Left ventricle myocardium inferior (tissue), 1 donor: ENCODE results near the gene THRAP3. TPM values are rescaled to one million over a fixed set of nuclear protein-coding genes. Genes with fewer than 3 reads are reported as not detected.

Source experiments
- DNase-seq: peaks from one replicate; pipeline ENCODE4 v3.0.0-alpha.2; 2020
- H3K27ac ChIP-seq: fragments of 200-600 bp; replicated peaks from 2 replicates; pipeline ENCODE4 v1.8.0; 2021
- H3K27me3 ChIP-seq: fragments of 200-600 bp; 2 replicates; pipeline ENCODE4 v1.8.0; 2021; ENCODE audit warnings: low read depth
- H3K36me3 ChIP-seq: fragments of 200-600 bp; 2 replicates; pipeline ENCODE4 v1.8.0; 2021
- H3K4me1 ChIP-seq: fragments of 200-600 bp; 2 replicates; pipeline ENCODE4 v1.8.0; 2021
- H3K4me3 ChIP-seq: fragments of 200-600 bp; 2 replicates; pipeline ENCODE4 v1.8.0; 2021; ENCODE audit warnings: mild to moderate bottlenecking, moderate library complexity
- H3K9me3 ChIP-seq: fragments of 200-600 bp; replicated peaks from 2 replicates; pipeline ENCODE4 v1.8.0; 2021
- intact Hi-C: fragments of 100-400 bp; cut with micrococcal nuclease; formaldehyde crosslinking; loops from one replicate; pipeline ENCODE4 v1.11.0; 2022
- total RNA-seq: library from RNA; stranded (reverse); fragmentation: NEBNext Ultra II Directional; extraction: Animal tissue kit (Norgen Biotek cat#: 25700); gene quantifications from one replicate; pipeline ENCODE4 v1.2.1, GENCODE V29; 2021
- TF ChIP-seq, protein P1 (sequence below): fragments of 200-600 bp; IDR thresholded peaks from 2 replicates; pipeline ENCODE4 v1.8.0; 2021; ENCODE audit warnings: antibody characterized with exemption, mild to moderate bottlenecking, borderline replicate concordance
- donor health status: DM: no; HTN: yes; CAD: no; lungs with severe emphysema.

THRAP3 gene
- total RNA-seq, 1 donor from 2014 or later: 59.0 TPM

DNA sequence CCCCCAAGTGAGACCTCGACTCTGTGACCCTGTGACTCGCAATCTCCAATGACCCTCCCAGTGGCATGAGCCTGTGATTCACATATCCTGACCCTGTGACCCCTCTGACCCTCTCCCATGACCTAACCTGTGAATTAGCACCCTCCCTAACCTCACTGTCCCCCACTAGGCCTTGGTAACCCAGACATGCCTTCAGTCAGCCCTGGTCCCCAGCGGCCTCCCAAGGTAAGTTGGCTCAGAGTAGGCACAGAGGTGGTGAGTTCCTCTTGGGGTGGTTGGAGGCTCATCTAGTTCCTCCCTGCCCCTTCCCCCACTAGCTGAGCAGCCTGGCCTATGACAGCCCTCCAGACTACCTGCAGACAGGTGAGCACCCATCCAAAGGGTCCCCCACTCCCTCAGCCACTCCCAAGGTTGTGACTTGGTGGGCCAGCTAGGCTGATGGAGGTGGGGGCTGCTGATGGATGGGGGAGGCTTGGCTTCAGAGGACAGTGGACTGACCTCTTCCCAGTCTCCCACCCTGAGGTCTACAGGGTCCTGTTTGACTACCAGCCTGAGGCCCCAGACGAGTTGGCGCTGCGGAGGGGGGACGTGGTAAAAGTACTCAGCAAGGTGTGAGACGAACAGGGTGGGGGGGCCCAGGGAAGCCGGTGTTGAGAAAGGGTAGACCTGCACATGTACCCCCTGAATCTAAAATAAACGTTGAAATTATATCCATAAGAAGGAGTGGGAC is 83.5 kb downstream of the THRAP3 start:
- DNase-seq: no peak
- peaks cover 21% of the 10 kb centered on the region for H3K4me1 ChIP-seq
- H3K27me3 ChIP-seq: no peaks in the 10 kb centered on the region
- H3K9me3 ChIP-seq: no peaks in the 10 kb centered on the region
- intact Hi-C loops: no loop called here
- peaks cover 18% of the 10 kb centered on the region for H3K36me3 ChIP-seq
- H3K27ac ChIP-seq: peak overlapping the region; percentile 88
- TF ChIP-seq, protein P1, sequence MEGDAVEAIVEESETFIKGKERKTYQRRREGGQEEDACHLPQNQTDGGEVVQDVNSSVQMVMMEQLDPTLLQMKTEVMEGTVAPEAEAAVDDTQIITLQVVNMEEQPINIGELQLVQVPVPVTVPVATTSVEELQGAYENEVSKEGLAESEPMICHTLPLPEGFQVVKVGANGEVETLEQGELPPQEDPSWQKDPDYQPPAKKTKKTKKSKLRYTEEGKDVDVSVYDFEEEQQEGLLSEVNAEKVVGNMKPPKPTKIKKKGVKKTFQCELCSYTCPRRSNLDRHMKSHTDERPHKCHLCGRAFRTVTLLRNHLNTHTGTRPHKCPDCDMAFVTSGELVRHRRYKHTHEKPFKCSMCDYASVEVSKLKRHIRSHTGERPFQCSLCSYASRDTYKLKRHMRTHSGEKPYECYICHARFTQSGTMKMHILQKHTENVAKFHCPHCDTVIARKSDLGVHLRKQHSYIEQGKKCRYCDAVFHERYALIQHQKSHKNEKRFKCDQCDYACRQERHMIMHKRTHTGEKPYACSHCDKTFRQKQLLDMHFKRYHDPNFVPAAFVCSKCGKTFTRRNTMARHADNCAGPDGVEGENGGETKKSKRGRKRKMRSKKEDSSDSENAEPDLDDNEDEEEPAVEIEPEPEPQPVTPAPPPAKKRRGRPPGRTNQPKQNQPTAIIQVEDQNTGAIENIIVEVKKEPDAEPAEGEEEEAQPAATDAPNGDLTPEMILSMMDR: no peak
- H3K4me3 ChIP-seq: peak overlapping the region; percentile 81

DNA sequence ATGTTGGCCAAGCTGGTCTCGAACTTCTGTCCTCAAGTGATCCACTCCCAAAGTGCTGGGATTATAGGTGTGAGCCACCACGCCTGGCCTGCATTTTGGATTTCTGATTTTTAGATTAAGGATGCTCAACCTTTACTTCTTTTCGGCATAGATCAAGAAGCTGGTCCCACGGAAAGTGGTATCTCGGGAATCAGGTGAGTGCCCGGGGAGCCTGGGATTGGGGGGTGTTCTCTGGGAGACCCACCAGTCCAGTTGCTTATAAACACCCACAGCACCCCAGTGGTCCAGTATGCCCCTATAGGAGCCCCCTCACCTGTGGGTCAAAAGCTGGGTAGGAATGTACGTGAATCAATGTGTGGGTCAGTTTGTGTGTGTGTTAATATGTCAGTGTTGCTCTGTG is 85.2 kb downstream of the THRAP3 start:
- intact Hi-C loops: no loop called here
- peaks cover 21% of the 10 kb centered on the region for H3K4me1 ChIP-seq
- no peaks in the 10 kb centered on the region for H3K9me3 ChIP-seq
- DNase-seq: no peak
- H3K36me3 ChIP-seq: peaks cover 5% of the 10 kb centered on the region
- H3K27me3 ChIP-seq: no peaks in the 10 kb centered on the region
- TF ChIP-seq, protein P1: no peak
- H3K4me3 ChIP-seq: no peak overlapping the region
- no peak overlapping the region for H3K27ac ChIP-seq

DNA sequence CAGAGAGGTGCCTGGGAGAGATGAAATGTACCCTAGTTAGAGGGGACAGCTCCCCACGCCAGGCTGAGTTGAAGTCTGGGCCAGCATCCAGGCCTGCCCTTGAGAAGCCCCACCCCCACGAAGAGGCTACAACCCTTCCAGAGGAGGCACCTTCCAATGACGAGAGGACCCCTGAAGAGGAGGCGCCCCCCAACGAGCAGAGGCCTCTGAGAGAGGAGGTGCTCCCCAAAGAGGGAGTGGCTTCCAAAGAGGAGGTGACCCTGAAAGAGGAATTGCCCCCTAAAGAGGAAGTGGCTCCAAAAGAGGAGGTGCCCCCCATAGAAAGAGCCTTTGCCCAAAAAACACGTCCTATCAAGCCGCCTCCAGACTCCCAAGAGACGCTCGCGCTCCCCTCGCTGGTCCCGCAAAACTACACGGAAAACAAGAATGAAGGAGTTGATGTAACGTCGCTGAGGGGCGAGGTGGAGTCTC is 96.1 kb downstream of the THRAP3 start:
- TF ChIP-seq, protein P1: no peak
- intact Hi-C loops: no loop called here
- Histone ChIP-seq H3K4me3 (peak overlapping the region; percentile 83), H3K36me3 (no peaks in the 10 kb centered on the region), H3K27me3 (no peaks in the 10 kb centered on the region), H3K27ac (peak overlapping the region; percentile 95), H3K4me1 (peaks cover 46% of the 10 kb centered on the region), H3K9me3 (no peaks in the 10 kb centered on the region)
- no peak for DNase-seq

DNA sequence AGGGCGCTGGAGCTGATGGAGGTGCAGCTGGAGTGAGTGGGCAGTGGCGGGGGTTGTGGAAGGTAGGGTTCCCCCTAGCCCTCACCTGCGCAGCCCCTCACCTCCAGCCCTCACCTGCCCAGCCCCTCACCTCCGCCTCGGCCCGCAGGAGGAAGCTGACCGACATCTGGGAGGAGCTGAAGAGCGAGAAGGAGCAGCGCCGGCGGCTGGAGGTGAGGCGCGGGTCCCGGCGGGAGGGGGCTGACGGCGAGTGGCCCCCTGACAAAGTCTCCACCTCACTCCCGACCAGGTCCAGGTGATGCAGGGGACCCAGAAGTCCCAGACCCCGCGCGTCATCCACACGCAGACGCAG is 96.5 kb downstream of the THRAP3 start:
- Histone ChIP-seq H3K9me3 (no peaks in the 10 kb centered on the region), H3K27me3 (no peaks in the 10 kb centered on the region), H3K36me3 (no peaks in the 10 kb centered on the region), H3K4me3 (peak overlapping the region; percentile 83), H3K4me1 (peaks cover 46% of the 10 kb centered on the region), H3K27ac (peak overlapping the region; percentile 95)
- no peak for DNase-seq
- TF ChIP-seq, protein P1: no peak
- intact Hi-C loops: no loop called here

DNA sequence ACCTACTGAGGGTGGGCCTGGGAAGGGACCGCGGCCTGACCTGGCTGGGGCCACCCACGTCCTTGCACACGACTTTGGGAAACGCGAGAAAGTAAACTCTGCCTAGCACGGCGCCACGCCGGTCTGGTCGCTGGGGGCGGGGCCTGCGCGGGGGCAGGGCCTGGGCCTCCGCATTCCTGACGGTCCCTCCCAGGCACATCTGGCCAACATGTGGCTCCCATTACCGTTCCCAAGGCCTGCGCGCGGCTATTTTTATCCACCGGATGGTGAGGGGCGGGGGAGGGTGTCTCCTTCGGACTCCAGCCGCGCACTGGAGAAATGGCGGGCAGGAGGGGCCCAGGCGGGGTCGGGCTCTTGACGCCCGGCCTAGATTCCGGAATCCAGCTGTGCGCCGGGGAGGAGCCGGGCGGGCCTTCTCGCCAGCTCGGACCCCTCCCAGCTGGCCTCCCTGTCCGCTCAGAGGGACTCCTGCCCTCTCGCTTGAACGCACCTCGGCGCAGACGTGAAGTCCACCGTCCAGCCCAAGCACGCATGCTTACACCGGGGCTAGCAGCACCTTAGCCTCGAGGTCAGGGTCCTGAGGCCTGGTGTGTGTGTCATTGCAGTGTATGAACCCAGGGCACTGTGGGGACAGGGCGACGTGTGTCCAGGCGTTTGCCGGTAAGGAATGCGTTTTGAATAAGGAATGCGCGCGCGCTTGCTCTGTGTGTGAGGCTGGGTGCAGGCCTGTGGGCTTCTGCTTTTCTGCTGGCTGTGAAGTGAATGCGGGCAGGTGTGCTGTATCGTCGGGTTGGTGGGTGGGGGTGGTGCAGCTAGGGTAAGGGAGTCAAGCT is 97.1 kb downstream of the THRAP3 start:
- peak overlapping the region; percentile 95 for H3K27ac ChIP-seq
- peaks cover 46% of the 10 kb centered on the region for H3K4me1 ChIP-seq
- no peaks in the 10 kb centered on the region for H3K36me3 ChIP-seq
- intact Hi-C loops: no loop called here
- peak; percentile 86 for DNase-seq
- TF ChIP-seq, protein P1: no peak
- peak overlapping the region; percentile 83 for H3K4me3 ChIP-seq
- no peaks in the 10 kb centered on the region for H3K27me3 ChIP-seq
- no peaks in the 10 kb centered on the region for H3K9me3 ChIP-seq
